Measurements from ENCODE around the gene ABCC6.
"Not testable (repeated sequence)": the region's sequence is repeated elsewhere in the genome, so short reads cannot be mapped to it uniquely, and the experiment has no call there.

ABCC6 gene

GRCh38 chr16:16158082-16158658 lies 65.1 kb downstream of the ABCC6 start:
- FAIRE-seq = no peak

- no peak for FAIRE-seq
Observed at GRCh38 chr16:16157166-16157565, 66.1 kb downstream of the ABCC6 start.

- FAIRE-seq = no peak
Observed at GRCh38 chr16:16155234-16155633, 68.1 kb downstream of the ABCC6 start.

GRCh38 chr16:16154281-16154951 lies 68.9 kb downstream of the ABCC6 start:
- FAIRE-seq = no peak

GRCh38 chr16:16153000-16153399 lies 70.3 kb downstream of the ABCC6 start:
- FAIRE-seq = not testable (repeated sequence)

- FAIRE-seq = no peak
Observed at GRCh38 chr16:16151315-16151714, 72.0 kb downstream of the ABCC6 start.

- no peak for FAIRE-seq
Observed at GRCh38 chr16:16150878-16151152, 72.5 kb downstream of the ABCC6 start.

- FAIRE-seq = no peak
Observed at GRCh38 chr16:16150117-16150877, 73.0 kb downstream of the ABCC6 start.

- no peak for FAIRE-seq
Observed at GRCh38 chr16:16149710-16150116, 73.6 kb downstream of the ABCC6 start.

GRCh38 chr16:16148755-16149154 lies 74.5 kb downstream of the ABCC6 start:
- FAIRE-seq = no peak

GRCh38 chr16:16148000-16148599 lies 75.2 kb downstream of the ABCC6 start:
- not testable (repeated sequence) for FAIRE-seq

GRCh38 chr16:16147316-16147999 lies 75.8 kb downstream of the ABCC6 start:
- no peak for FAIRE-seq

GRCh38 chr16:16146380-16147315 lies 76.6 kb downstream of the ABCC6 start:
- no peak for FAIRE-seq

GRCh38 chr16:16145286-16145685 lies 78.0 kb downstream of the ABCC6 start:
- FAIRE-seq = no peak

- FAIRE-seq = no peak
Observed at GRCh38 chr16:16144416-16144815, 78.9 kb downstream of the ABCC6 start.

- FAIRE-seq = no peak
Observed at GRCh38 chr16:16143931-16144330, 79.4 kb downstream of the ABCC6 start.

GRCh38 chr16:16143038-16143763 lies 80.1 kb downstream of the ABCC6 start:
- no peak for FAIRE-seq

GRCh38 chr16:16141784-16142396 lies 81.4 kb downstream of the ABCC6 start:
- FAIRE-seq = no peak

GRCh38 chr16:16141141-16141540 lies 82.2 kb downstream of the ABCC6 start:
- no peak for FAIRE-seq

- no peak for FAIRE-seq
Observed at GRCh38 chr16:16140537-16140936, 82.8 kb downstream of the ABCC6 start.

GRCh38 chr16:16139806-16140205 lies 83.5 kb downstream of the ABCC6 start:
- no peak for FAIRE-seq

Measured in islet of Langerhans (tissue), 1 donor.